Thoracic aorta (tissue), 2 donors: ENCODE data around the gene SHC1. TPM values are rescaled to one million over a fixed set of nuclear protein-coding genes. Genes with fewer than 3 reads are reported as not detected.

Experiments
- ATAC-seq: fragments of 150-250 bp; one replicate; pipeline ENCODE4 v1.8.0; 2017; ENCODE audit warnings: low read depth; ENCODE audit not compliant: insufficient number of reproducible peaks, low FRiP score
- DNase-seq: peaks from one replicate; pipeline ENCODE4 v3.0.0-alpha.2; 2020; ENCODE audit warnings: low spot score
- H3K27ac ChIP-seq, 2 donors: fragments of 200-600 bp; sonication (generic); 1 replicate in 1 of 2; 2 replicates in 1 of 2; pipeline ENCODE4 v1.5.1; 2016; ENCODE audit warnings: mild to moderate bottlenecking in 2 of 2, moderate library complexity in 2 of 2
- H3K27me3 ChIP-seq: fragments of 200-600 bp; sonication (generic); replicated peaks from 2 replicates; pipeline ENCODE4 v1.6.0; 2016; ENCODE audit warnings: mild to moderate bottlenecking; ENCODE audit not compliant: insufficient read depth
- H3K36me3 ChIP-seq: fragments of 200-600 bp; sonication (generic); one replicate; pipeline ENCODE4 v1.5.1; 2016
- H3K4me1 ChIP-seq, 2 donors: fragments of 200-600 bp; sonication (generic); 1 replicate in 1 of 2; 2 replicates in 1 of 2; pipeline versions ENCODE4 v1.5.1 to v1.6.0; 2016; ENCODE audit warnings: low read depth in 2 of 2, mild to moderate bottlenecking in 1 of 2; ENCODE audit not compliant: control insufficient read depth in 1 of 2
- H3K4me3 ChIP-seq: fragments of 200-600 bp; sonication (generic); 2 replicates; pipeline ENCODE4 v1.5.1; 2016; ENCODE audit warnings: mild to moderate bottlenecking
- H3K9me3 ChIP-seq: fragments of 200-600 bp; sonication (generic); 2 replicates; pipeline ENCODE4 v1.5.1; 2016
- CTCF ChIP-seq: fragments of 200-600 bp; sonication (generic); IDR thresholded peaks from one replicate; pipeline ENCODE4 v1.5.1; 2019; ENCODE audit warnings: antibody characterized with exemption
- total RNA-seq, 2 donors: library from RNA; depleted of rRNA; stranded (reverse); fragments of >200 nt; gene quantifications; one replicate each; pipeline versions ENCODE4 v1.1.0 to v1.2.3, GENCODE V29; 2016

SHC1 gene
- total RNA-seq, 2 donors from 2014 or later: 129 to 174 TPM

GRCh38 chr1:154974102-154974807, 3.7 kb upstream of the SHC1 start, which contains the start of gene CKS1B:
TSS of gene CKS1B (plus strand) at chr1:154974681. CDS start at chr1:154974746, 65 bp downstream.
- peak within 1 kb of the TSS; percentile 98 to 99 for H3K27ac ChIP-seq
- peaks cover 31 to 52% of the 10 kb centered on the region in 2 donors for H3K4me1 ChIP-seq
- H3K36me3 ChIP-seq: no peaks in the 10 kb centered on the region
- H3K27me3 ChIP-seq: no peaks in the 10 kb centered on the region
- no peaks in the 10 kb centered on the region for H3K9me3 ChIP-seq
- peak; percentile 95 for DNase-seq
- peak within 1 kb of the TSS; percentile 83 for H3K4me3 ChIP-seq
- peak; percentile 89 for ATAC-seq
- no peak for TF ChIP-seq CTCF

- DNase-seq: peak; percentile 96
- Histone ChIP-seq H3K36me3 (no peaks in the 10 kb centered on the region), H3K27me3 (no peaks in the 10 kb centered on the region), H3K27ac (peak overlapping the region; percentile 98 to 99), H3K9me3 (no peaks in the 10 kb centered on the region), H3K4me1 (peaks cover 36 to 59% of the 10 kb centered on the region in 2 donors), H3K4me3 (peak overlapping the region; percentile 83)
- TF ChIP-seq CTCF: no peak
- ATAC-seq: peak; percentile 38
Measured at GRCh38 chr1:154973344-154974101, 3.0 kb upstream of the SHC1 start.

GRCh38 chr1:154972517-154973343, 2.2 kb upstream of the SHC1 start:
- TF ChIP-seq CTCF: no peak
- peaks cover 36 to 59% of the 10 kb centered on the region in 2 donors for H3K4me1 ChIP-seq
- no peaks in the 10 kb centered on the region for H3K9me3 ChIP-seq
- ATAC-seq: peak; percentile 15
- peak overlapping the region; percentile 98 to 99 for H3K27ac ChIP-seq
- peak; percentile 43 for DNase-seq
- peak overlapping the region; percentile 83 for H3K4me3 ChIP-seq
- H3K27me3 ChIP-seq: no peaks in the 10 kb centered on the region
- H3K36me3 ChIP-seq: no peaks in the 10 kb centered on the region

- TF ChIP-seq CTCF: no peak
- no peaks in the 10 kb centered on the region for H3K9me3 ChIP-seq
- no peak for DNase-seq
- H3K27ac ChIP-seq: peak overlapping the region; percentile 98 to 99
- H3K4me1 ChIP-seq: peaks cover 36 to 59% of the 10 kb centered on the region in 2 donors
- H3K4me3 ChIP-seq: peak overlapping the region; percentile 83
- H3K27me3 ChIP-seq: no peaks in the 10 kb centered on the region
- peaks cover 4% of the 10 kb centered on the region for H3K36me3 ChIP-seq
- no peak for ATAC-seq
Measured at GRCh38 chr1:154972213-154972516, 1.6 kb upstream of the SHC1 start.
